Stimulated activated CD4-positive, alpha-beta T cell treated with anti-CD3 and anti-CD28 coated beads, Interleukin-2, amount 100 ng/mL, for 48 hours (primary cell): Measurements from ENCODE around the gene COL15A1.

Experiments
- DNase-seq, 2 donors: peaks; one replicate each; pipeline ENCODE4 v3.0.0-alpha.2; 2020

COL15A1 gene

DNA sequence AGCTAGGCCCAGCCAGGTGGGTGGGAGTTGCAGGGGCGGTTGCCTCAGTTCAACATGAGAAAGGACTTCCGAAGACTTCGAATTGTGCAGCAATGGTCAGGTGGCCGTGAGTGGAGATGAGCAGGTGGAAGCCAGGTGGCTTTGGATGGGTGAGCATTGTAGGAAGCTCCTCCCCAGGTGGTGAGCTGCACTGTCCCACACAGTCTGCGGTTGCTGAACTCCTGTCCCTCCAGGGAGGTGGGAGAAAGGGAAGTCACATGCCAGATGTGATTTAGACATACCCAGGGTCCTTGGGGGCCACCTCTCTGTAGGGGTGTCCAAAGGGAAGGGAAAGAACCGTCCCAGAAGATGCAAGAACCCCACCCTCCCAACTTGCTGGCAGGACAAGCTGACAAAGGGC, 30.4 kb downstream of the COL15A1 start:
- no peak for DNase-seq

GRCh38 chr9:98974554-98974953, 30.8 kb downstream of the COL15A1 start:
- no peak for DNase-seq

DNA sequence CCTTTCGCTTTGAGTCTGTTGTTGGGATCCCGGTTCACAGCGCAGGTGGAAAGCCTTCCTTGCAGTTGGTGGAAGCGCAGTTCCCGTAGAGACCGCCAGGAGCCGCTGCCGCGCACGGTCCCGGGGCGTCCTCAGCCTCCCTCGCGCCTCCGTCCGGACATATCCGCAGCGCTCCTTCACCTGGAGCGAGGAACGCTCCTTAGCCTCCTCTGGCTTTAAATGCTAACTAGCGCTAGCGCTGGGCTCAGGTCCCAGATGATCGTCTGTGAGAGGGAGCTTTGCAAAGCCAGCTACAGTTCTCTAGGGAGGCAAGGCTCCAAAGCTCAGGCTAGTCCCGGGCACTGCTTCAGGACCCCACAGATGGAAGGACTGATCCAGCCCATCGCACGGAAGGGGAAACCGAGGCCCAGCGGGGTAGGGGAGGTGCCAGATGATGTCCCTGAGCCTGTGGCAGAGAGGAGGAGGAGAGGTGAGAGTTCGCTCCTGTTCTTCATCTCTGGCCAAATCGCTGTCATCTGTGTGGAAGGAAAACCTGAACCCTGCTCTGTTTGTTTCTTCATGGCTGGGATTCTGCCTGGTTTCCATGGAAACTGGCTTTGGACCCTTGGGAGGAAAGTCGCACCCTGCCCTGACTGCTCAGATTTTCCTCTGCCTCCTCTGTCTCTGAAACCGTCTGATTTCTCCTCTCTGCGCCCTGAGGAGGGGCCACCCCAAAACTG, 31.4 kb downstream of the COL15A1 start:
- peak; percentile 89 to 90 for DNase-seq

- no peak for DNase-seq
Measured at GRCh38 chr9:98975838-98976237, 32.1 kb downstream of the COL15A1 start.

DNA sequence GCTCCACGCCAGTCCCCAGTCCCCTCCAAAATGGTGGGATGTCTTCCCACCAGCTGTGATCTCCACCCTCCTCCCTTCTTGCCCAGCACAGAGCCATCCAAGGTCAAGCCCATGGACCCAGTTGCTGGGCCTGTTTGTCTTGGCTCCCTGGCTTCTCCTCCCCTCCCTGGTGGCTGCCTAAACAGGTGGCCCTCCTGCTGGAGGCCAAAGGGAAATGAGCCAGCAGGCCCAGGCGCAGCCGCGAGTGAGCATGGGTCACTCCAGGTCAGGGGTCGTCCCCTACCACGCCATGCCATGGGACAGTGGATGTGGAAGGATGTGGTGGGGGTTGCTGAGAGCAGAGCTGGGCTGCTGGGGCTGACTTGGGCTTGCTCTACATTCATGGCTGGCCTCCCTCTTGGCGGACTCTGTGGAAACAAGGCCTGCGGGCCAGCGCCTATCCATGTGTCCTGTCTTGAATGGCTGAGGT, 33.6 kb downstream of the COL15A1 start:
- DNase-seq: no peak

GRCh38 chr9:98977813-98978212, 34.1 kb downstream of the COL15A1 start:
- DNase-seq: no peak

- no peak for DNase-seq
Measured at GRCh38 chr9:98978231-98978681, 34.5 kb downstream of the COL15A1 start.

DNA sequence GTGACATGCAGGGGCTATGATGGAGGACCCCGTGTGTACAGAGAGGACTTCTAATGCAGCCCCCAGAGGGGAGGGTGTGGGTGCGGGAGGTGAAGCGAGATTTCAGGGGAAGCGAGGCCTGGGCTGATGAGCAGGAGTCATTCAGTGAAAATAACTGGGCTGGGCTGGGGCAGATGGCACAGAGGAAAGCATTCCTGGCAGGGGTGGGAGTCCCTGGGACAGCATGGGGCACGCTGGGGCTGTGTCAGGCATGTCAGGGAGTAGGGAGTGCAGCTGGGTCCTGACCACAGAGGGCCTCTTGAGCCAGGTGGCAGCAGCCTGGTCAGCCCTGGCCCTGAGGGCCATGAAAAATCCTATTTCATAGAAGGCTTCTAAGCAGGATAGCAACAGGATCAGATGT, 36.6 kb downstream of the COL15A1 start:
- no peak for DNase-seq

- no peak for DNase-seq
Measured at GRCh38 chr9:98983295-98984268, 39.9 kb downstream of the COL15A1 start.

DNA sequence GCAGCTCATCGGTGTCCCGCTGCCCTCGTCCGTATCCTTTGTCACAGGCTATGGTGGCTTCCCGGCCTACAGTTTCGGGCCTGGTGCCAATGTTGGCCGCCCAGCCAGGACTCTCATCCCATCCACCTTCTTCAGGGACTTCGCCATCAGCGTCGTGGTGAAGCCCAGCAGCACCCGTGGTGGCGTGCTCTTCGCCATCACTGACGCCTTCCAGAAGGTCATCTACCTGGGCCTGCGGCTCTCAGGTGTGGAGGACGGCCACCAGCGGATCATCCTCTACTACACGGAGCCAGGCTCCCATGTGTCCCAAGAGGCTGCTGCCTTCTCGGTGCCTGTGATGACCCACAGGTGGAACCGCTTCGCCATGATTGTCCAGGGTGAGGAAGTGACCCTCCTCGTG, 41.9 kb downstream of the COL15A1 start:
- no peak for DNase-seq

- no peak for DNase-seq
Measured at GRCh38 chr9:98986866-98987651, 43.4 kb downstream of the COL15A1 start.

GRCh38 chr9:98989036-98990000, 45.6 kb downstream of the COL15A1 start:
- no peak for DNase-seq

- DNase-seq: no peak
Measured at GRCh38 chr9:98990181-98990870, 46.6 kb downstream of the COL15A1 start.

- no peak for DNase-seq
Measured at GRCh38 chr9:98992107-98992884, 48.6 kb downstream of the COL15A1 start.

- DNase-seq: no peak
Measured at GRCh38 chr9:98992885-98993569, 49.3 kb downstream of the COL15A1 start.

- DNase-seq: peak; percentile 21 to 39
Measured at GRCh38 chr9:98993570-98993945, 49.9 kb downstream of the COL15A1 start.

DNA sequence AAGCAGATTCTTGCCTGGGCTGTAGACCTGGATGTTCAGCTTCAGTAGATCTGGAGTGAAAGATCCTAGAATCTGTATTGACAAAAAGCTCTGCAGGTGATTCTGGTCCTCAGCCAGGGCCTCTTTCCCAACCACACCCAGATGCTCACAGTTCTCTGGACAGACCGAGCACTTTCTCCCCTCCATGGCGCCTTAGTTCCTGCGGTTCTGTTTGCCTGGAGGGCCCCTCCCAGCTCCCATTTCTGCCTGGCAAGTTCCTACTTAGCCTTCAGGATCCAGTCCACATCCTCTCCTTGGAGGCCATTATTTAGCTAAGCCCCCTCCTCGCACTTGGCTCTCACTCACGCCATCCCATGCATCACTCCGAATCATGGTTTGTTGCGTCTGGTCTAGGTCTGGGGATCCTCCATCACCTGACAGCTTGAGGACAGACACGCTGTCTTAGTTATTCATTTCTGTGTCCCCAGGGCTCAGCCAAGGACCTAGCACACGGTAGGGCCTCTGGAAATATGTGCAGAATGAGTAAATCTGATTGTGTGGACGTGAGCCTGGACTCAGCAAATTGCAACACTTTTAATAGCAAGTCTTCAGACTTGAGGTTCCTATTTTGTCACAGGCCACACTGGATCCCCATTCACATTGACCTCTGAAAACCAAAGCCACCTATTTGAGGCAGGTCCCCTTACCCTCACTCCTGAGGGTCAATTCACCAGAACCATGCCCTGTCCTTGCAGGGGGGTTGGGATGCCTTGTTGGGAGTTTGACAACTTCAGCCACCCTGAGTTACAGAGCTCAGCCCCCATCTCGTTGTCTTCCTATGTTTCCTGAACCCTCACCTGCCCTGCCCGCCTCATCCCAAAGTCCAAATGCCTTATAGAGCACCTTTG, 50.7 kb downstream of the COL15A1 start:
- no peak for DNase-seq

GRCh38 chr9:98995059-98995671, 51.5 kb downstream of the COL15A1 start:
- DNase-seq: no peak
